GM12873 (cell line): ENCODE data around the gene RWDD1.

Source experiments
- TF ChIP-seq, protein P1 (sequence below): IDR thresholded peaks from 2 replicates; pipeline ENCODE4 v1.5.1; 2012; ENCODE audit warnings: low read depth, mild to moderate bottlenecking, moderate library complexity, low read length, control low read depth; ENCODE audit not compliant: insufficient read depth; ENCODE audit errors: missing control alignments

RWDD1 gene

GRCh38 chr6:116624036-116624805, 52.9 kb downstream of the RWDD1 start:
- TF ChIP-seq, protein P1, sequence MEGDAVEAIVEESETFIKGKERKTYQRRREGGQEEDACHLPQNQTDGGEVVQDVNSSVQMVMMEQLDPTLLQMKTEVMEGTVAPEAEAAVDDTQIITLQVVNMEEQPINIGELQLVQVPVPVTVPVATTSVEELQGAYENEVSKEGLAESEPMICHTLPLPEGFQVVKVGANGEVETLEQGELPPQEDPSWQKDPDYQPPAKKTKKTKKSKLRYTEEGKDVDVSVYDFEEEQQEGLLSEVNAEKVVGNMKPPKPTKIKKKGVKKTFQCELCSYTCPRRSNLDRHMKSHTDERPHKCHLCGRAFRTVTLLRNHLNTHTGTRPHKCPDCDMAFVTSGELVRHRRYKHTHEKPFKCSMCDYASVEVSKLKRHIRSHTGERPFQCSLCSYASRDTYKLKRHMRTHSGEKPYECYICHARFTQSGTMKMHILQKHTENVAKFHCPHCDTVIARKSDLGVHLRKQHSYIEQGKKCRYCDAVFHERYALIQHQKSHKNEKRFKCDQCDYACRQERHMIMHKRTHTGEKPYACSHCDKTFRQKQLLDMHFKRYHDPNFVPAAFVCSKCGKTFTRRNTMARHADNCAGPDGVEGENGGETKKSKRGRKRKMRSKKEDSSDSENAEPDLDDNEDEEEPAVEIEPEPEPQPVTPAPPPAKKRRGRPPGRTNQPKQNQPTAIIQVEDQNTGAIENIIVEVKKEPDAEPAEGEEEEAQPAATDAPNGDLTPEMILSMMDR, result no peak

- TF ChIP-seq, protein P1, result no peak
Observed at GRCh38 chr6:116625872-116626271, 54.6 kb downstream of the RWDD1 start.

DNA sequence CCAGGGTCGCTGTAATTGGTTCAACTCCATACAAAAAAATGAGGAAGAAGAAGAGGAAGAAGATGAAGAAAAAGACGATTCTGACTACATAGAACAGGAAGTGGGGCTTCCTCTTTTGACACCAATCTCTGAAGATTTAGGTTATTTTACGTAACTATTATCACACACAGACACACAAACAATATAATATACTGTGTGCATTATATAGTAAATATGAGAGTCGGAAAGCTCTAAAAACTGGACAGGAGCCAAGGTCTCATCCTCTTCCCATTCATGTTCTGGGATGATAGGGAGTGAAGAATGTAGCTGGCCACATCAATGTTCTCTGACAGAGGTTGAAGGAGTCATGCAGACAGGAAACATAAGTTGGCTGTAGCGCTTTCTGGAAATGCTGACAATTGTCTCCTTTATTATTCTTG, 58.3 kb downstream of the RWDD1 start:
- TF ChIP-seq, protein P1, result no peak

- TF ChIP-seq, protein P1, result no peak
Observed at GRCh38 chr6:116631379-116631990, 60.2 kb downstream of the RWDD1 start.

- TF ChIP-seq, protein P1, result peak; percentile 45
Observed at GRCh38 chr6:116633685-116634084, 62.4 kb downstream of the RWDD1 start.
